H1 (cell line): ENCODE data around the gene ZNF512B. TPM values are rescaled to one million over a fixed set of nuclear protein-coding genes. Genes with fewer than 3 reads are reported as not detected.

Experiments used
- CTCF ChIA-PET: fragments of 300-600 bp; sonication (Branson Sonifier 250); formaldehyde crosslinking; loops from one replicate; lab custom pipeline; 2021; ENCODE audit not compliant: partially characterized antibody; lab: Charles Lee
- POLR2A ChIA-PET: fragments of 300-600 bp; sonication (Branson Sonifier 250); formaldehyde crosslinking; loops from one replicate; lab custom pipeline; 2021; ENCODE audit warnings: inconsistent platforms; ENCODE audit not compliant: partially characterized antibody; lab: Charles Lee
- DNase-seq, 2 experiments: peaks; one replicate each; pipeline versions ENCODE4 v3.0.0 to v3.0.0-alpha.2; 2010 to 2022; ENCODE audit warnings: low spot score in 2 of 2, low read depth in 1 of 2, mixed read lengths in 1 of 2
- FAIRE-seq: peaks from 2 replicates; lab custom pipeline; 2011; peaks lifted over from hg19 to GRCh38; lab: Jason Lieb, UNC
- H2AFZ ChIP-seq: 2 replicates; pipeline ENCODE4 v1.8.1; 2012; ENCODE audit warnings: low read length, inconsistent platforms
- H2AK5ac ChIP-seq: 2 replicates; pipeline ENCODE4 v1.6.1; 2013; ENCODE audit warnings: low read depth, low read length
- H2BK120ac ChIP-seq: replicated peaks from 2 replicates; pipeline ENCODE3; 2013; ENCODE audit warnings: low read depth, low read length, inconsistent platforms
- H2BK12ac ChIP-seq: 2 replicates; pipeline ENCODE4 v1.6.1; 2013; ENCODE audit warnings: low read depth, low read length
- H2BK15ac ChIP-seq: 2 replicates; pipeline ENCODE4 v1.6.1; 2013; ENCODE audit warnings: low read length
- H2BK20ac ChIP-seq: 2 replicates; pipeline ENCODE4 v1.6.1; 2013; ENCODE audit warnings: low read length
- H2BK5ac ChIP-seq: 2 replicates; pipeline ENCODE4 v1.6.1; 2013; ENCODE audit warnings: low read depth, low read length
- H3K14ac ChIP-seq: 2 replicates; pipeline ENCODE4 v1.6.1; 2013; ENCODE audit warnings: inconsistent platforms; ENCODE audit not compliant: insufficient read length
- H3K18ac ChIP-seq: 2 replicates; pipeline ENCODE4 v1.6.1; 2013; ENCODE audit warnings: low read length; ENCODE audit errors: extremely low read depth
- H3K23ac ChIP-seq: 2 replicates; pipeline ENCODE4 v1.6.1; 2013; ENCODE audit warnings: inconsistent platforms; ENCODE audit not compliant: insufficient read length
- H3K23me2 ChIP-seq: 2 replicates; pipeline ENCODE4 v1.6.1; 2013; ENCODE audit warnings: low read depth, low read length
- H3K27ac ChIP-seq: 2 replicates; pipeline ENCODE4 v1.6.1; 2011; ENCODE audit warnings: low read depth, low read length, inconsistent platforms
- H3K27me3 ChIP-seq, 4 experiments: replicated peaks in 1 of 4; 1 replicate in 1 of 4; 2 replicates in 3 of 4; pipeline versions ENCODE4 v1.6.1 to v1.8.1; 2011 to 2013; ENCODE audit warnings: low read length in 3 of 4, mild to moderate bottlenecking in 3 of 4, inconsistent platforms in 2 of 4, mixed read lengths in 2 of 4, moderate library complexity in 1 of 4; ENCODE audit not compliant: control insufficient read depth in 3 of 4, insufficient read depth in 3 of 4; ENCODE audit errors: extremely low read depth in 1 of 4
- H3K36me3 ChIP-seq, 4 experiments: 2 replicates each; pipeline versions ENCODE4 v1.6.1 to v1.8.1; 2011 to 2013; ENCODE audit warnings: mild to moderate bottlenecking in 4 of 4, low read length in 3 of 4, moderate library complexity in 2 of 4, control low read depth in 1 of 4, inconsistent platforms in 1 of 4; ENCODE audit not compliant: insufficient read depth in 4 of 4, control insufficient read depth in 2 of 4
- H3K4ac ChIP-seq: replicated peaks from 2 replicates; pipeline ENCODE3; 2013; ENCODE audit warnings: low read length, low read depth, mixed read lengths, inconsistent platforms; ENCODE audit not compliant: insufficient read length
- H3K4me1 ChIP-seq, 4 experiments: replicated peaks in 1 of 4; 1 replicate in 1 of 4; 2 replicates in 3 of 4; pipeline versions ENCODE4 v1.6.1 to v1.8.1; 2011 to 2013; ENCODE audit warnings: low read length in 3 of 4, inconsistent platforms in 2 of 4, mixed read lengths in 1 of 4; ENCODE audit not compliant: insufficient read depth in 4 of 4, control insufficient read depth in 3 of 4
- H3K4me2 ChIP-seq, 2 experiments: 2 replicates each; pipeline versions ENCODE4 v1.6.1 to v1.8.1; 2011 to 2013; ENCODE audit warnings: low read depth in 2 of 2, low read length in 2 of 2, control low read depth in 1 of 2, inconsistent platforms in 1 of 2, mild to moderate bottlenecking in 1 of 2; ENCODE audit not compliant: insufficient read depth in 1 of 2
- H3K4me3 ChIP-seq, 4 experiments: fragments of 200-600, 300-600 bp in 1 of 4; sonication (generic), shearing (Covaris generic), sonication (Bioruptor Twin) in 1 of 4; 2 replicates each; pipeline versions ENCODE4 v1.5.1 to v1.8.1; 2011 to 2016; ENCODE audit warnings: low read length in 4 of 4, low read depth in 3 of 4, control low read depth in 2 of 4, inconsistent platforms in 2 of 4, mild to moderate bottlenecking in 2 of 4, mixed read lengths in 1 of 4, moderate library complexity in 1 of 4; ENCODE audit not compliant: insufficient read depth in 2 of 4; ENCODE audit errors: extremely low read depth in 1 of 4
- H3K56ac ChIP-seq: replicated peaks from 2 replicates; pipeline ENCODE3; 2013; ENCODE audit warnings: low read depth, mild to moderate bottlenecking, mixed read lengths, low read length, inconsistent platforms; ENCODE audit not compliant: insufficient read length
- H3K79me1 ChIP-seq: 2 replicates; pipeline ENCODE4 v1.6.1; 2013; ENCODE audit warnings: low read depth, low read length, control low read depth
- H3K79me2 ChIP-seq, 2 experiments: 2 replicates each; pipeline versions ENCODE4 v1.6.1 to v1.8.1; 2012 to 2013; ENCODE audit warnings: low read length in 2 of 2, mild to moderate bottlenecking in 2 of 2, inconsistent platforms in 1 of 2; ENCODE audit not compliant: insufficient read depth in 2 of 2, control insufficient read depth in 1 of 2
- H3K9ac ChIP-seq, 4 experiments: replicated peaks in 1 of 4; 1 replicate in 1 of 4; 2 replicates in 3 of 4; pipeline versions ENCODE4 v1.6.1 to v1.8.1; 2011 to 2013; ENCODE audit warnings: low read depth in 3 of 4, low read length in 3 of 4, control low read depth in 2 of 4, mild to moderate bottlenecking in 2 of 4, moderate library complexity in 2 of 4, inconsistent platforms in 1 of 4; ENCODE audit errors: extremely low read depth in 1 of 4
- H3K9me3 ChIP-seq, 2 experiments: 2 replicates each; pipeline versions ENCODE4 v1.6.1 to v1.8.1; 2012 to 2013; ENCODE audit warnings: mild to moderate bottlenecking in 2 of 2, moderate library complexity in 2 of 2, control low read depth in 1 of 2, inconsistent platforms in 1 of 2, low read depth in 1 of 2, low read length in 1 of 2, mixed read lengths in 1 of 2; ENCODE audit not compliant: insufficient read depth in 2 of 2
- H4K20me1 ChIP-seq, 2 experiments: replicated peaks in 1 of 2; 2 replicates each; pipeline versions ENCODE3 to v1.8.1; 2011 to 2013; ENCODE audit warnings: inconsistent platforms in 2 of 2, low read length in 2 of 2, mild to moderate bottlenecking in 1 of 2; ENCODE audit not compliant: insufficient read depth in 2 of 2, control insufficient read depth in 1 of 2
- H4K5ac ChIP-seq: 2 replicates; pipeline ENCODE4 v1.6.1; 2013; ENCODE audit warnings: low read length, low read depth, mixed read lengths, inconsistent platforms; ENCODE audit not compliant: insufficient read length
- H4K8ac ChIP-seq: 2 replicates; pipeline ENCODE4 v1.8.0; 2013; ENCODE audit warnings: mild to moderate bottlenecking, moderate library complexity, low read length, inconsistent platforms; ENCODE audit not compliant: insufficient read depth; ENCODE audit errors: extremely low read depth
- H4K91ac ChIP-seq: replicated peaks from 2 replicates; pipeline ENCODE3; 2013; ENCODE audit warnings: low read length, mixed read lengths, inconsistent platforms; ENCODE audit not compliant: insufficient read length
- CEBPB ChIP-seq: IDR thresholded peaks from 2 replicates; pipeline ENCODE4 v1.6.1; 2012; ENCODE audit warnings: low read depth, low read length
- GTF2F1 ChIP-seq: IDR thresholded peaks from 2 replicates; pipeline ENCODE4 v1.6.1; 2012; ENCODE audit warnings: low read depth, low read length, improper control_type of control experiment, borderline replicate concordance
- RNF2 ChIP-seq: fragments of 200-900, 300-1000 bp; sonication (generic); IDR thresholded peaks from 2 replicates; pipeline ENCODE4 v1.7.1; 2016; ENCODE audit warnings: borderline replicate concordance, low read depth, mild to moderate bottlenecking, antibody characterized with exemption, low read length; ENCODE audit not compliant: poor library complexity, severe bottlenecking; ENCODE audit errors: missing control alignments
- WGBS, 2 experiments: shearing (Covaris generic) in 1 of 2; methylation state at CpG; one replicate each; pipeline versions ENCODE4 v1.1.6 to v1.1.7; 2013 to 2015; ENCODE audit warnings: low lambda C conversion rate in 2 of 2, mixed read lengths in 2 of 2, inconsistent platforms in 1 of 2, low coverage in 1 of 2, missing lambda C conversion rate in 1 of 2; ENCODE audit not compliant: insufficient replicate concordance in 2 of 2, insufficient coverage in 1 of 2, insufficient read length in 1 of 2; ENCODE audit errors: extremely low coverage in 1 of 2, missing lambda C conversion rate in 1 of 2; 5-methylcytosine and 5-hydroxymethylcytosine counted together
- polyA plus RNA-seq, 7 experiments: library from polyadenylated mRNA; depleted of rRNA in 3 of 7; stranded (reverse) in 5 of 7; unstranded in 2 of 7; fragments of >200 nt in 5 of 7; fragments of 200-250 nt in 2 of 7; gene quantifications; 1 replicate in 5 of 7; 2 replicates in 1 of 7; 4 replicates in 1 of 7; pipeline versions ENCODE4 v1.2.1 to v1.2.3, GENCODE V29; 2011 to 2013; ENCODE audit warnings: missing spikeins in 2 of 7, mixed read lengths in 2 of 7
- total RNA-seq: library from RNA; stranded (reverse); fragmentation: NEBNext Ultra II Directional; extraction: Animal tissue kit (Norgen Biotek cat#: 25700); gene quantifications from 2 replicates; pipeline ENCODE4 v1.2.1, GENCODE V29; 2021

ZNF512B gene
- total and polyA plus RNA-seq, 2 of the 8 experiments (the other 6 are each of a cell fraction or from before 2014, with no cell fraction given): 7.3 to 26.6 TPM

- Histone ChIP-seq H3K36me3 (peaks cover 17 to 66% (median 40%) of the 10 kb centered on the region in 4 experiments), H2AFZ (no peak overlapping the region), H3K4me1 (0 out of 7 replicates have a peak, but pooled peaks cover 0 to 2% (median 0%) of the 10 kb centered on the region in 4 experiments), H4K5ac (no peak overlapping the region), H3K4me3 (no peak overlapping the region), H3K9ac (no peak overlapping the region), H2AK5ac (no peak overlapping the region), H3K79me2 (no peaks in the 10 kb centered on the region), H3K23me2 (no peaks in the 10 kb centered on the region), H4K91ac (no peak overlapping the region), H2BK120ac (no peak overlapping the region), H2BK5ac (no peak overlapping the region), H3K4me2 (no peak overlapping the region), H2BK15ac (no peak overlapping the region), H4K8ac (no peak overlapping the region), H4K20me1 (peaks cover 7 to 9% of the 10 kb centered on the region in 2 experiments), H3K56ac (no peak overlapping the region), H2BK20ac (no peak overlapping the region), H3K9me3 (no peaks in the 10 kb centered on the region), H3K79me1 (peaks cover 7% of the 10 kb centered on the region), H3K14ac (no peak overlapping the region), H3K18ac (no peak overlapping the region), H2BK12ac (no peak overlapping the region), H3K23ac (no peak overlapping the region), H3K27ac (no peak overlapping the region), H3K4ac (no peak overlapping the region), H3K27me3 (no peaks in the 10 kb centered on the region)
- CTCF ChIA-PET: no interaction called here
- POLR2A ChIA-PET: interaction anchor here (0.6 to 1.4 kb wide), 3 partner anchors 9 to 114 kb away, joined by 3 to 5 read pairs (median 4); no protein-coding TSS in a partner anchor
- DNase-seq: no peak
- TF ChIP-seq GTF2F1 (no peak), RNF2 (no peak), CEBPB (no peak)
- no peak for FAIRE-seq
- 96% methylated on average over 12 of the region's 12 CpGs; no CpG with 5 or more reads in 1 of the 2 experiments for WGBS, 2 experiments
These were observed 31.2 kb upstream of the ZNF512B start for GRCh38 chr20:64000906-64001305.
